Gastroesophageal sphincter (tissue), 4 donors: ENCODE measurements around the gene SMARCA4. TPM values are rescaled to one million over a fixed set of nuclear protein-coding genes. Genes with fewer than 3 reads are reported as not detected.
"Not testable (repeated sequence)": the region's sequence is repeated elsewhere in the genome, so short reads cannot be mapped to it uniquely, and the experiment has no call there.

Experiments used
- ATAC-seq: fragments of 150-250 bp; one replicate; pipeline ENCODE4 v1.9.1; 2016; ENCODE audit warnings: mild to moderate bottlenecking, moderate library complexity
- H3K27ac ChIP-seq, 4 donors: fragments of 200-600 bp; sonication (generic) in 3 of 4; 1 replicate in 3 of 4; 2 replicates in 1 of 4; pipeline ENCODE4 v1.5.1; 2016 to 2019
- H3K27me3 ChIP-seq: fragments of 200-600 bp; sonication (generic); one replicate; pipeline ENCODE4 v1.5.1; 2019
- H3K36me3 ChIP-seq, 2 donors: fragments of 200-600 bp; sonication (generic); one replicate each; pipeline ENCODE4 v1.5.1; 2019; ENCODE audit warnings: control low read depth in 1 of 2
- H3K4me1 ChIP-seq, 3 donors: fragments of 200-600 bp; sonication (generic); 1 replicate in 2 of 3; 2 replicates in 1 of 3; pipeline ENCODE4 v1.5.1; 2016 to 2019; ENCODE audit warnings: control low read depth in 2 of 3
- H3K4me3 ChIP-seq, 2 donors: fragments of 200-600 bp; sonication (generic); one replicate each; pipeline ENCODE4 v1.5.1; 2019; ENCODE audit warnings: mild to moderate bottlenecking in 1 of 2, moderate library complexity in 1 of 2
- H3K9me3 ChIP-seq, 3 donors: fragments of 200-600 bp; sonication (generic); one replicate each; pipeline ENCODE4 v1.5.1; 2017 to 2019; ENCODE audit warnings: control low read depth in 2 of 3
- CTCF ChIP-seq, 4 experiments: fragments of 200-600 bp in 2 of 4; fragments of 450-650 bp in 2 of 4; sonication (generic) in 1 of 4; IDR thresholded peaks; one replicate each; pipeline ENCODE4 v1.5.1; 2017 to 2019; ENCODE audit warnings: antibody characterized with exemption in 4 of 4, mild to moderate bottlenecking in 2 of 4, moderate library complexity in 2 of 4
- EP300 ChIP-seq: sonication (generic); formaldehyde crosslinking; IDR thresholded peaks from one replicate; pipeline ENCODE4 v1.6.1; 2017; ENCODE audit warnings: antibody characterized with exemption, mild to moderate bottlenecking
- POLR2A ChIP-seq, 2 donors: fragments of 450-650 bp; IDR thresholded peaks; one replicate each; pipeline ENCODE4 v1.6.1; 2017; ENCODE audit warnings: antibody characterized with exemption in 2 of 2, mild to moderate bottlenecking in 2 of 2, moderate library complexity in 1 of 2
- POLR2AphosphoS5 ChIP-seq: sonication (generic); formaldehyde crosslinking; IDR thresholded peaks from one replicate; pipeline ENCODE4 v1.6.1; 2017; ENCODE audit warnings: antibody characterized with exemption
- WGBS, 2 donors: methylation state at CpG; one replicate each; pipeline ENCODE4 v1.1.5; 2018; ENCODE audit warnings: low coverage in 1 of 2; 5-methylcytosine and 5-hydroxymethylcytosine counted together
- total RNA-seq, 4 donors: library from RNA; depleted of rRNA; stranded (reverse); fragments of >200 nt; gene quantifications; one replicate each; pipeline ENCODE4 v1.1.0, GENCODE V29; 2016

The SMARCA4 gene
- total RNA-seq, 4 donors from 2014 or later: 37.8 to 77.9 (median 51.1) TPM

GRCh38 chr19:11101057-11101456 lies 140.2 kb downstream of the SMARCA4 start:
- no peak overlapping the region for H3K4me3 ChIP-seq
- H3K9me3 ChIP-seq: peaks cover 0 to 4% (median 0%) of the 10 kb centered on the region in 3 donors
- H3K27ac ChIP-seq: no peak overlapping the region
- H3K27me3 ChIP-seq: no peaks in the 10 kb centered on the region
- ATAC-seq: no peak
- TF ChIP-seq POLR2AphosphoS5 (no peak), CTCF (IDR thresholded peaks at IDR 0.05) (no peak), POLR2A (IDR thresholded peaks at IDR 0.05) (no peak), EP300 (no peak)
- H3K36me3 ChIP-seq: peaks cover 0 to 59% of the 10 kb centered on the region in 2 donors
- 82 to 94% methylated on average over 2 to 5 of the region's 5 CpGs for WGBS, 2 donors
- peaks cover 0 to 24% (median 3%) of the 10 kb centered on the region in 3 donors for H3K4me1 ChIP-seq

- no peak for TF ChIP-seq POLR2A (IDR thresholded peaks at IDR 0.05)
- no peak for TF ChIP-seq EP300
- TF ChIP-seq POLR2AphosphoS5: no peak
- TF ChIP-seq CTCF (IDR thresholded peaks at IDR 0.05): no peak
- no peak for ATAC-seq
- Histone ChIP-seq H3K4me3 (no peak overlapping the region), H3K36me3 (peaks cover 0 to 78% of the 10 kb centered on the region in 2 donors), H3K4me1 (peaks cover 0 to 9% (median 0%) of the 10 kb centered on the region in 3 donors), H3K27me3 (no peaks in the 10 kb centered on the region), H3K27ac (no peak overlapping the region), H3K9me3 (peaks cover 0 to 4% (median 0%) of the 10 kb centered on the region in 3 donors)
- 61 to 78% methylated on average over 5 of the region's 16 CpGs for WGBS, 2 donors
Observed at GRCh38 chr19:11102944-11103343, 142.1 kb downstream of the SMARCA4 start.

- not testable (repeated sequence) for H3K27ac ChIP-seq, H3K27me3 ChIP-seq, ATAC-seq, H3K4me3 ChIP-seq, H3K4me1 ChIP-seq, H3K9me3 ChIP-seq
- 83 to 89% methylated on average over 7 of the region's 10 CpGs for WGBS, 2 donors
- H3K36me3 ChIP-seq: peaks cover 0 to 85% of the 10 kb centered on the region in 2 donors
Observed at GRCh38 chr19:11103667-11104066, 142.8 kb downstream of the SMARCA4 start.

- H3K36me3 ChIP-seq: peaks cover 0 to 98% of the 10 kb centered on the region in 2 donors
- TF ChIP-seq CTCF (IDR thresholded peaks at IDR 0.05) (no peak), POLR2A (IDR thresholded peaks at IDR 0.05) (no peak), POLR2AphosphoS5 (no peak), EP300 (no peak)
- ATAC-seq: no peak
- H3K27ac ChIP-seq: no peak overlapping the region
- H3K9me3 ChIP-seq: no peaks in the 10 kb centered on the region
- no peak overlapping the region for H3K4me3 ChIP-seq
- peaks cover 0 to 4% (median 0%) of the 10 kb centered on the region in 3 donors for H3K4me1 ChIP-seq
- 79 to 100% methylated on average over 1 to 4 of the region's 36 CpGs for WGBS, 2 donors
- H3K27me3 ChIP-seq: no peaks in the 10 kb centered on the region
Observed at GRCh38 chr19:11105014-11105636, 144.3 kb downstream of the SMARCA4 start.

- H3K27me3 ChIP-seq: no peaks in the 10 kb centered on the region
- no peaks in the 10 kb centered on the region for H3K9me3 ChIP-seq
- WGBS, 2 donors: 50 to 76% methylated on average over 6 to 10 of the region's 13 CpGs
- H3K27ac ChIP-seq: peak overlapping the region in 1 of 4 donors; percentile 4
- H3K4me3 ChIP-seq: no peak overlapping the region
- H3K36me3 ChIP-seq: peaks cover 0 to 100% of the 10 kb centered on the region in 2 donors
- peak; percentile 50 for ATAC-seq
- no peaks in the 10 kb centered on the region for H3K4me1 ChIP-seq
- TF ChIP-seq CTCF (IDR thresholded peaks at IDR 0.05): no peak
- TF ChIP-seq POLR2A (IDR thresholded peaks at IDR 0.05): no peak
- TF ChIP-seq POLR2AphosphoS5: no peak
- no peak for TF ChIP-seq EP300
Observed at GRCh38 chr19:11106477-11106876, 145.6 kb downstream of the SMARCA4 start.
